GM19468 (cell line): Measurements from ENCODE around the gene TFAP2D.

Source experiments
- ATAC-seq: cut with Tn5 transposase; IDR thresholded peaks from one replicate; pipeline ENCODE4 v1.9.1; 2021; ENCODE audit warnings: mild to moderate bottlenecking, moderate library complexity, moderate number of reproducible peaks; ENCODE audit not compliant: unreplicated experiment; ENCODE audit errors: extremely low read depth

Gene TFAP2D

DNA sequence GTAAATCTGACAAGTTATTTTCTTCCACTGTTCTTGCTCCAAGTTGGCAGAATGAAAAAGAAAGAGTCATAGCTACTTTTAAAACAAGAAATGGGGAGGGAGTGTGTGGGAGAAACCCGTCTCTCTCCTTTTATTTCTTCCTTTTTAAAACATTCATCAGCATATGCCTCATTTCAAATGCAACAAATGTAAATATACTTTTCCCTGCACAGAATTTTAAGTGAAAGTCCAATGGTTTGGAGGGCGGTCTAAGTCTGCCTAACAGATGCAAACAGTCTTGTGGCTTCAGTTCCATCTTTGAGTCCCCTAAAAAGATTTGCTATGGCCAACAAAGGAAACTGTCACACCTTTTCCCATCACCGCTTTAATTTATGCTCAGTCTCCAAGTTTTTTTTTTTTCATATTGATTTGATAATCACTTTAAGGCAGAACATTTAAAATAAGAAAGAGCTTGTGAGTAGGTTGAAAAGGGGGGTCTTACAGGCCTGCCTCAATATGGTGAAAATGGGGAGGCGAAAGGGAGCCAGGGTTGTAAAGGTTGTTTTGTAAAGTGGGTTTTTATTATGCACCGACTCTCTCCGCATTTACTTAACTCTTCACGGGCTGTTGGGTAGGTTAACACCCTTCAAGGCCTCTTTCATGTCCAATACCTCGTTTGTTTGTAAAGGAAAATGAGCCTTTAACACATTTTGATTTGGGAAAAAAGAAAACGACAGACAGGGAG lies 4.6 kb downstream of the TFAP2D start:
- no peak for ATAC-seq

DNA sequence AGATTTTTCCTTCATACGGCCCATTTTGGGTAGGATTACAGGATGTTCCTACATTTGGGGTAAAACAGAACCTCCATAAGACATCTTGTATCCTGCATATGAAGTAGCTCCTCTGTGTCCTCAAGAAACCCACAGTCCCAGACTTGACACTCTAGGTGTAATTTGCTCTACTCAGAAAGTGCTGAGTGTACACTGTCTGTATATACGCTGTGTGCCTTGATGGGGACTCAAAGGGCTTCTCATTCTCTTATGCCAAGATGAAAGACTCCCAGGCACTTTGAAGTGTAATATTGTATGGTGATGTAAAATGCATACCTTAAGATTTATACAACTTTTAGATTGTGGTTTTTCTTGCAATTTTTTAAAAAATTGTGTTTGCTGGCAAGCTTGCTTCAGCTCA lies 5.2 kb downstream of the TFAP2D start:
- ATAC-seq: no peak

DNA sequence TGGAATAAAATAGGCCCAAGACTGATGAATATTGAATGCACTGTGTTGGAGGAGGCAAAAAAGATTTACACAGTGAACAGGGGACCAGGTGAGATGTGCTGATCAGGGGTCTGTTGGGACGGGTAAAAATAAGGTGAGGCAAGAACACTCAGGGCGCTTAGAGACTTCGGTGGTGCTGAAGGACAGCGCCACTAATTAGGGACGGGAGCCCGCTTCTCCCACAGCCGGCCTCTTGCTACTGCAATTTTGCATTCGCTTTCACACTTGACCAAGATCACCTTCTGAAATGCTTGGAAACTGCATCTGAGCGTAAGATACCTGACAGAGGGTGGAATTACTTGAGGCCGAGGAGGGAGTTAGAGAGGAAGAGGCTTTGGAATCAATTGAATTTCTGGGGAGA lies 7.3 kb downstream of the TFAP2D start:
- ATAC-seq: no peak

DNA sequence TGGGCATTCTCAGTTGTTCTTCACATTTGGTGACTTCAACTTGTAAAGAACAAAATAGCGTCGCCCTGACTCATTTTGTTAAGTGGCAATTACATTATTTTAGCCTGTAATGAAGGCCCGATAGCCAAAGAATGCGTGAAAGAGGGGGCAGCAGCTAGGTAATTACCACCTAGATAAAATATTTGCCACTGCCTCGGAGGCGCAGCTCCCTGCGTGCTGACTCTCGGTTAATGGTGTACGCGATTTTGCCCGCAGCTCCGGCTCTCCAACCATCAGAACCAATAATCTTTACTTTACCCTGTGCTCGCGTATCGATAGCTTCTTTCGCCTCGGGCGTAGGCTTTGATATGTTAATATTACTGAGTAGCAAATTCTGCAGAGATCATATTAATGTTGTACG lies 8.7 kb downstream of the TFAP2D start:
- no peak for ATAC-seq

DNA sequence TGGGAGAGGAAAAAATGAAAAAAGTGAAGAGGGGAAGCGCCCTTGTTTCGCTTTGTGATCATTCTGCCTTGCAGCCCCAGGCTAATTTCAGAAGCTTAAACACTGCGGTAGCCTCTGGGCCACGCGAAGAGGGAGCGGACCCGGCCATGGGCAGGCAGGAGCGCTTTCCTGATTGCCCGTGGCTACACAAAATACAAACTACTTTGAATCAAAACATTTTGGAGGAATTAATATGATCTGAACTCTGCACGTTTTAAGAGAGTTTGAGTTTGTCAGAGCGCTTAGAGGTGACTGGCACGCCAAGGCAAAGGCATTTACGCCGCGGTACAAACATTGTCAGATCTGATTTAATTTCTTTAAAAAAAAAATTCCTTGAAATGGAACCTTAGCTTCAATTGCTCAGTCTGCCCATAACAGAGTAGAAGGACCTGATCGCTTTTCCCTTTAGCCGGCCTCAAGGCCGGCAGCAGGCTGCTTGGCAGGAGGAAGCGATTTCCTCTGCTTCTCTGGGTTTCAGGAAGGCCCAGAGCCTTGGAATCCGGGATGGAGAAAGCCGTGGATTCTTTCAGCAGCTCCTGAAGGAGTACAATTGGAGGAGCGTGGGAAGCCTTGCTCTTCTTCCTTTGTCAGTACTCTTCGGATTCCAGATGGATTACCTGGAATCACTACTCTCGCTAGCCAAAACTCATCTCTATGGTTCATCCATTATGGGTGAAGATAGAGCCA lies 9.7 kb downstream of the TFAP2D start:
- no peak for ATAC-seq

DNA sequence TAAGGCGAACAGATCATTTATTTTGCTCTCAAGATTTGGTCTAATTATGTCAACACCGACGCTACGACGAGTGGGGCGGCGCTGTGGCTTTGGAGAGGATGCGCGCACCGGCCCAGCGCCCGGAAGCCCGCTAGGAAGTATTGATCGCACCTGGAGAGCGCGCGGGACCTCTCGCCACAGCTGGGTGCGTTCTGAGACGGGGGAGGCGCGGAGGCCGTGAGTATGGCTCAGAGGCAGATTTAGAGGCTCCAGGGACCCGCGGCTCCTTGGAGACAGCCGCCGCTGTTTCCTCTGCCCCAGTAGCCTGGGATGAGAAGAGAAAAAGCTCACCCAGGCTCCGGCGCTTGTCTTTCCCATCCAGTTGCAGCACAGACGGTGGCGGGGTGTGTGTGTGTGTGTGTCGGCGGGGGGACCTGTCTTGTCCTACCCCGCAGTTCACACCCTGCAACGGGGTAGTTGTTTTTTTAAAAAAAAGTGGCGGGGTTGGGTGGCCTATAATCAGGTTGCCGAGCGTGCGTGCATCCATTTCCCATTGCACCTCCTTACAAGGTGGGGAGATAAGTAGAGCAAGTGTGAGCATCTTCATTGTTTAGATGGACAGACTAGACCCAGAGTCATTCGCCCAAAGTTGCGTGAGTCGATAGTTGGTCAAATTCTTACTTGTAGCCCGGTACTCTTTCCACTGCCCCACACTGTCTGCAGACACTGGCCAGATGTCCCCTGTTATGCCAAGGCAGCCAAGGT lies 11.2 kb downstream of the TFAP2D start:
- no peak for ATAC-seq

DNA sequence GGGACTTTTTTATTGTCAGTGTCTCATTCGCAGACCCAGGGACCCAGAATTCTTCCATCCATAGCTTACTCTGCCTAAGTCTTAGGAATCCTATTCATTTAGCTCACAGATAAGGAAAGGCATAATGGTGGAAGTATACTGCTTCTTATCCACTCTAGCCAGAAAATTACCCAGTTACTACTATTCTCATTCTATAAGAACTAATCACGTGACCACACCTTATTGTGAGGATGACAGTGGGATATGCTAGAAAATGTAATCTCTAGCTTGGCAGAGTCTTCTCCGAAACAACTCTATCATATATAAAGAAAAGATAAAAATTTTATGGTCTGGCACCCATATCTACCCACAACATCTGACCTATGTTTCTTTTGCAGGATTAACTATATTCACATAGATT lies 21.2 kb downstream of the TFAP2D start:
- no peak for ATAC-seq

DNA sequence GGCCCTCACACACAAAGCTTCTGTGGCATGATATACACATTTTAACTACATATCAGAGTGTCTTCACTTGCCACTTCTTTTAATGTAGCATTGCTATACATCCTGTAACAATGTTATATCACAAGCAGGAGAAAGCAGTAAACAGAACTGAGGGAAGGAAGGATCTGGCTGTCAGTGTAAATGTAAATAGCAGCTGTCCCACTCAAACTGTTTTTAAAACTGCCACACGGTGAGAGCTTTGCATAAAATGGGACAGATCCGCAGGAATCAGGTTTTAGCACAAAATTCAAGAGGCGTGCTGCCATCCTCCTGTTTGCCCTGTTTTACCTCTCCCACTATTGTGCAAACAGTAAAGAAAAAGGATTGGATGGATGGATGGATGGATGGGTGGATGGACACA lies 28.8 kb downstream of the TFAP2D start:
- no peak for ATAC-seq

DNA sequence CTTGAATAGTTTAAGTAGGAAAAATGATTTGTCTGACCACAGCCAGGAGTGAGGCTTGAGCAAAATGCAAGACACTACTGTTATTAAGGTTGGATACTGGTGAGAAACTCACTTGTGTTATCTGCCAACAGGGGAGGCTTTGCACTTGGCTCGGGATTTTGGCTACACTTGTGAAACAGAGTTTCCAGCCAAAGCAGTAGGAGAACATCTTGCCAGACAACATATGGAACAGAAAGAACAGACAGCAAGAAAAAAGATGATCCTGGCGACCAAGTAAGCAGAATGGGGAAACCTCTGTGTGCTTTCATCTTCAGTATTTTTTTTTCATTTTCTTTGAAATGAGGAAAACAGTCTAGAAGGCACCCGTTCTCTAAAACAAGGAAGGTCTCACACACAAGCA lies 31.6 kb downstream of the TFAP2D start:
- ATAC-seq: no peak

DNA sequence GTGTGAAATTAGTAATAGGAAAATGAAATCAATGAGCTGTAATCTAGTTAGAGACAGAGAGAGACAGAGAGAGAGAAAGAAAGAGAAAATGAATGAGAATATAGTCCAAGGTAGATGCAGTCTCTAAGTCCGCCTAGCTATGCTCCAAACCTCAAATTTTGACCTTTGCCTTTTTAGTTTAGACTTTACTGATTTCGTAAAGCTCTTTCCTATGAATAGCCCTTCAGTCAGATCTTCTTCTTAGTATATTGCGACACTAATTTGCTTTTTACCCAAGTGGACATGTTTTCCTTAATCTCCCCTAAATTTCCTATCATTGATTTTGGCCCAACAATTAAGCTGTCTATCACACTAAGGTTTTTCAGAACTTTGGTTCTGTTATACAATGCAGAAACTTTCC lies 49.5 kb downstream of the TFAP2D start:
- no peak for ATAC-seq

DNA sequence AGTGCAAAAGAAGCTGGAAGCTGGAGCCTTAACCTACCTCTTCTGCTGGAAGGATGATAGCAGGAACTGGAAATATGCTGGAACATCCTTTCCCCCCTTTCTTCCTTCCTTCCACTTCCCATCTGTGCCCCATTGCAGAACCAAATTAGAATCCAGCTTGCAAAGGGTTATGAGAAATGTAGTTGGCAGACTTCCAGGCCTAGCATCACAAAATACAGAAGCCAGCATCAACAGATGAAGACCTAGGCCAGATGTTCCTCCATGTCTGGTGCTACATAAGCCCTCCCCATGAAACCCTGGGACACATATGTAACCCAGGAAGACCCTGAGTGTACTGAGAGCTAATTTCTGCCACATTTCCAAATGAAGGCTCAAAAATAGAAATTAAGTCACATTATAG lies 65.4 kb downstream of the TFAP2D start:
- ATAC-seq: no peak

DNA sequence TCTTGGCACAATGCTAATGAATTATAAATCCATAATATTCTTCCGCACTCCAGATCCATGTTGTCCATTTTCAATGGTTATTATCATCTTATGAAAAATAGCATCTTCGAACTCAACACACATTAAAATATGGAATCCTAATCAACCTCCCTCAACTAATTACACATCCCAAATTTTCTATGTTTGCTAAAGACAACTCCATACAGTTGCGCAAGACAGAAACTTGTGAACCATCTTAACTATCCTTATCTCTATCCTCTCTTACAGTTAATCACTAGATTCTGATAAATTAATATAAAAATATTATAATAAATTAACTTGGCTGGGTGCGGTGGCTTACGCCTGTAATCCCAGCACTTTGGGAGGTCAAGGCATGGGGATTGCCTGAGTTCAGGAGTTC lies 67.1 kb downstream of the TFAP2D start:
- no peak for ATAC-seq

DNA sequence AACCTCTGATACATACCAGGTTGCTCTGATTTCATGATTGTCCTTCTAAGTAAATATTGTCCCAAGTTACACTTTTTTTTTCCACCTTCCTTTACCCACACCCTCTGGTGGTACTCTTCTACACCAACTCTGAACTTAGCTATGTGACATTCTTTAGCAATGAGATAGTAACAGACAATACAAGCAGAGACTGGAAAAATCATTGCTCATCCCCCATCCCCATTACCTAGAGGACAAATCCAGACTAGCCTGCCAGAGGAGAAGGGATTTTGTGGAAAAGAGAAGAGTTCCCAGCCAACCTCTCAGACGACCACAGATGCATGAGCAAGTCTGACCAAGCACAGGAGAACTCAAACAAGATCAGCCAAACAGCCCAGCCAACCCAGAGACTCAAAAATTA lies 72.6 kb downstream of the TFAP2D start:
- ATAC-seq: no peak

DNA sequence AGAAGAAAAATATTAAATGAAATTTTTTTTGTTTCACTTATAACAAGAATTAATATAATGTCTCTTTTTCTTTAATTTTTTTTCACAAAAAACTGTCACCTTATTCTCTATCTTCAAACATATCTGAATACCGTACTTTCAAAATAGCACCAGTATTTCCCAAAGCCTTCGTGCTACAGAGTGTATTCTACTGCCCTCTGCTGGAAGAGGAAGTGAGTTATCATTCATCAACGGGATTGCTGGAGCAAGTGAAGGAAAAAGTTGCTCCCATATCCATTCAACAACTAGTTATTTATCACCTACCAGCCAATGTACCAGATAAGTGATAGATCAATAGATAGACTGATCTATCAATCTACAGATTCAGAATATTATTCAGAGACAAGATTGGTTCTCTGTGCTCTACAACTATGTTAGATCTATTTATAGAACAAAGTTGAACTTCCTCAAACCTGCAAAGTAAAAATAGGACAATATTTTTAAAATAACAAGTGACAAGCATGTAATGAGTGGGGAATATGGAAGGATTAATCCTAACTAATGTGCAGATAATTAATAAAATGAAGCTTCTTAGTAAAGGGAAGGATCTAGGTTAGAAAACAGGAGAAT lies 78.7 kb downstream of the TFAP2D start:
- ATAC-seq: peak; percentile 56

DNA sequence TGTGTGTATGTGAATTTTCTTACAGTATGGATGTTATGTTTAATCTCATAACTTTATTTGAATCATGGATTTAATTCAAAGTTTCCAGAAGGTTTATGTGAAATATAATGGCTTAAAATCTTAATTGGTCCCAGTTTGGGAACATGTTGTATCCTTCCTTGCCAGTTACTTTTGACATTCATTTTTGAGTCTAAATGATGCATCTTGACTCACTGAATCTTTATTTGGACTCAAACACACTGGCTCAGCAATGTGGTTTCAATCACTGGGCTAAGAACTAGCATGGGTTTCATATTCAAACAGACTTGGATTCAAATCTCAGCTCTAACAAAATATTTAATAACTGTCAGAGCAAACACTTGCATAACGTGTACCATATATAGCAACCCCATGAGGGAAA lies 79.4 kb downstream of the TFAP2D start:
- no peak for ATAC-seq

DNA sequence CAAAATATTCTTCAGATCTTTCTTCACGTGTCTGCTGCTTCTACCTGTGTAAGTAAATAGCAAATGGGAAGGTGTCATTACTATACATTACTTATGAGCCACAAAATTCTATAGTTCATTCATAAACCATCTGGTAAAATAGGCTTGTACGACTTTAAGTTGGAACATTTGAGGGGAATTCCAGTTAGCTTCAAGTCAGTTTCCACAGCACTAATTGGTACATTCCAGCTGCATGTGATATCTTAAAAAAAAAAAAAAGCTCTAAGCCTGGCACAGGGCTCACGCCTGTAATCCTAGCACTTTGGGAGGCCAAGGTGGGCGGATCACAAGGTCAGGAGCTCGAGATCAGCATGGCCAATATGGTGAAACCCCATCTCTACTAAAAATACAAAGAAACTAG lies 82.2 kb downstream of the TFAP2D start:
- no peak for ATAC-seq

DNA sequence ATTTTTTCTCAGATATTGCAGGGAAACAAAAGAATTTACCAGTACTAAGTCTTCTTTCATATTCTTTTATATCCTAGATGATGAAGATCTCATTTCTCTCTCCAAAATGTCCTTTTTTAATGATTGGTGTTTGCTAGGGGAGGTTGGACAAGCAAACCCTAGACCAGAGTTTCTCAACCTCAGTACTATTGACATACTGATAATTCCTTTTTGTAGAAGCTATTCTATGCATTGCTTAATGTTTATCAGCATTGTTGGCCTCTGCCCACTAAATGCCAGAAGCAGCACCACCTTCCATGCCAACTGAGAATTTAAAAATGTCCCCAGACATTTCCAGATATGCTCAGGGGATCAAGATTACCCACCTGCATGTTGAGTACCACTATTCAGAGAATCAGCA lies 91.0 kb downstream of the TFAP2D start:
- no peak for ATAC-seq

DNA sequence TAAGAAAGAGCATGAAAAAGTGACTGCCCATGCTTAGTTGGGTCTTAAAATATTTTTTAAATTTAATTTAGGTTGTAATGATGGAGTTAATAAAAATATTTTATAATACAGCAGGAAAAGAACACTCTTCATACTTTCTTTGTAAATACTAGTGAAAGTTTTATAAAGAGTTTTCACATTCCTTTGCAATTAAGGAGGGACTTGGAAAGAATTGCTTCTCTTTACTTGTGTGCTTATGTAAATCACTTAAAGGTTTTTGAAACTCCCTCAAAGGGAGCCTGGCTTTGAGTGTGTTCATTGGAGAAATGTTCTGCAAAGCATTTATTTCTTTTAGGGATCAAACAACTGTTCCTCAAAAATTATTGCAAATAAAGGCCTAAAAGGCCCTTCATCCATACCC lies 93.7 kb downstream of the TFAP2D start:
- no peak for ATAC-seq

DNA sequence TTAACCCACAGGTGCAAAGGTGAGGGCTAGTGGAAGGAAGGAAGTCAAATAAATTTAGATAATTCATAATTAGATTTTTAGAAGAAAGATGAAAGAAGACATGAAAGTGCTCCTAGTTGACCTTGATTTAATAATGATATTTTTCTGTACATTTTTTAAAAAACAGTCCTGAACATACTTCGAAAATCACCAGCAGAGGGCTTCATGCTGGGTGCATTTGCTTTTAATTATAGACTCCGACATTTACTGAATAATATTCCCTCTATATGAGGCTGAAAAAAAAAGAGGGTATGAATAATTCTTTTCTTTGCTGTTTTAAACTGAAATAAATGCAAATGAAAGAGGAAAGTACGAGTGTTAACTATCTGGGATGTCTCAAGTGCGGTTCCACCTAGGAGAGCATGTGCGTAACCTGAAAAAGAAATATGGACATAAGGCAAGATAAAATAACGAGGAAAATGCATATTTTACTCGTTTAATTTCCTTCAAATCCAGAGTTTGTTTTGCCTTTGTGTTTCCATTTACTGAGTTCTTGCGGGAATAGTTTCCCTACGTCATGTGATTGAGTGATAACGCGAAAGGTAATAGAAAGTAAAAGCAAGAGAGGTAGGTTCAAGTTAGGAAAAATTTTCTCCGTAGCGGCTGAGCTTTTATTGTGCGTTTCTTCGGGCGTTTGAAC lies 102.2 kb downstream of the TFAP2D start:
- ATAC-seq: no peak

DNA sequence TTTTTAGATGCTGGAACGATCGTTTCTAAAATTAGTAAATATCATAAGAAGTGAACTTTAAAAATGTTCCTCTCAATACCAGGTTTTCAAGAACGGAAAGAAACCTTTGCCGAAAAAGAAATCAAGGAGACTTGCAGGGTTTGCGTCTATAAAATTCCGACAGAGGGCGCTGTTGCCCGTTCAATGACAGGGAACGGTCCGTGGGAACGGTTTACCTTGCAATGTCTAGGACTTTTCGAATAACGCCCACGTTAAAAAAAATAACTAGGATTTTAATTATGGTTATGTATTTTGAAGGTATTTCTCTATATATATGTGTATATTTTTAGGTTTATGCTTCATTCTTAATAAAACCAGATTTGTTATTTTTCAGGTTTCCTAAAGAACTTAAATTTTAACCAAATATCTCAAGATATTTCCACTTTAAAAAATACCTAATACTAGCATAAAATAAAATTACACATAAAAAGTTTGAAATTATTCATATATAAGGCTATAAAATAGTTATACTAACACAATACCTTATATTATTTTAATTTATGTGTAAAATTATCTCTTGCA lies 102.9 kb downstream of the TFAP2D start:
- peak; percentile 61 for ATAC-seq
